OCI-LY7 (cell line): ENCODE data around the gene DOCK4. TPM values are rescaled to one million over a fixed set of nuclear protein-coding genes. Genes with fewer than 3 reads are reported as not detected.

Experiments used
- BruUV-seq: library from RNA; stranded (reverse); fragments of 400-500 nt; replicated peaks from 2 replicates; lab custom pipeline; 2021; lab: Mats Ljungman, UMichigan
- CTCF ChIA-PET: fragments of 300-600 bp; sonication (Branson Sonifier 250); formaldehyde crosslinking; loops from one replicate; lab custom pipeline; 2022; ENCODE audit warnings: antibody characterized with exemption; ENCODE audit not compliant: unreplicated experiment; lab: Charles Lee
- POLR2A ChIA-PET: fragments of 300-600 bp; sonication (Branson Sonifier 250); formaldehyde crosslinking; loops from one replicate; lab custom pipeline; 2022; ENCODE audit warnings: antibody characterized with exemption; lab: Charles Lee
- DNase-seq: peaks from one replicate; pipeline ENCODE4 v3.0.0-alpha.2; 2015; ENCODE audit warnings: low spot score
- H2AFZ ChIP-seq: fragments of 200-600 bp; sonication (generic), shearing (Covaris generic); 2 replicates; pipeline ENCODE4 v1.6.1; 2014; ENCODE audit warnings: mild to moderate bottlenecking, antibody characterized with exemption, low read length, moderate library complexity
- H3K27ac ChIP-seq: fragments of 200-600 bp; sonication (generic); 2 replicates; pipeline ENCODE4 v1.5.1; 2014; ENCODE audit warnings: mixed run types, low read depth, mild to moderate bottlenecking, moderate library complexity, low read length, inconsistent platforms; ENCODE audit not compliant: poor library complexity, severe bottlenecking
- H3K36me3 ChIP-seq: fragments of 200-600 bp; sonication (generic); 2 replicates; pipeline ENCODE4 v1.6.1; 2014; ENCODE audit warnings: mild to moderate bottlenecking, antibody characterized with exemption, low read length, moderate library complexity, mixed read lengths; ENCODE audit not compliant: insufficient read depth
- H3K4me1 ChIP-seq: fragments of 200-600 bp; sonication (generic); 2 replicates; pipeline ENCODE4 v1.5.1; 2014; ENCODE audit warnings: mild to moderate bottlenecking, low read length; ENCODE audit not compliant: insufficient read depth, poor library complexity, severe bottlenecking
- H3K4me2 ChIP-seq: fragments of 200-600 bp; sonication (generic); 2 replicates; pipeline ENCODE4 v1.6.1; 2014; ENCODE audit warnings: mild to moderate bottlenecking, low read length
- H3K4me3 ChIP-seq: fragments of 200-600 bp; sonication (generic); 2 replicates; pipeline ENCODE4 v1.5.1; 2014; ENCODE audit warnings: mild to moderate bottlenecking, low read depth, low read length; ENCODE audit not compliant: poor library complexity, severe bottlenecking
- H3K79me2 ChIP-seq: fragments of 200-600 bp; sonication (generic); 2 replicates; pipeline ENCODE4 v1.6.1; 2016; ENCODE audit warnings: low read depth, mild to moderate bottlenecking, low read length, moderate library complexity, mixed read lengths; ENCODE audit not compliant: insufficient read depth
- H3K9me2 ChIP-seq: fragments of 200-600 bp; sonication (generic); 2 replicates; pipeline ENCODE4 v1.6.1; 2016; ENCODE audit warnings: mild to moderate bottlenecking, low read length, mixed read lengths; ENCODE audit not compliant: insufficient read depth
- H3K9me3 ChIP-seq: fragments of 200-600 bp; sonication (generic); 2 replicates; pipeline ENCODE4 v1.6.1; 2014; ENCODE audit warnings: mild to moderate bottlenecking, mixed run types, low read length, mixed read lengths
- H4K20me1 ChIP-seq: fragments of 200-600 bp; sonication (generic); 2 replicates; pipeline ENCODE4 v1.6.1; 2014; ENCODE audit warnings: mild to moderate bottlenecking, antibody characterized with exemption, low read length, moderate library complexity, mixed read lengths; ENCODE audit not compliant: insufficient read depth
- CTCF ChIP-seq: fragments of 200-600 bp; sonication (generic); conservative IDR thresholded peaks from 2 replicates; pipeline ENCODE4 v1.5.1; 2014; ENCODE audit warnings: mild to moderate bottlenecking, antibody characterized with exemption, low read length, moderate library complexity, mixed read lengths
- EZH2phosphoT487 ChIP-seq: fragments of 200-600 bp; sonication (generic); IDR thresholded peaks from 2 replicates; pipeline ENCODE4 v1.6.1; 2018; ENCODE audit warnings: low read depth, borderline replicate concordance, mild to moderate bottlenecking, mixed run types, antibody characterized with exemption, low read length, moderate library complexity, mixed read lengths
- intact Hi-C: fragments of 100-400 bp; cut with micrococcal nuclease; formaldehyde crosslinking; loops from one replicate; pipeline ENCODE4 v1.10.0; 2022; ENCODE audit not compliant: unreplicated experiment
- total RNA-seq, 2 experiments: library from RNA; depleted of rRNA in 1 of 2; stranded (reverse); fragments of >200 nt in 1 of 2; shearing (Covaris generic) in 1 of 2; gene quantifications; 2 replicates each; pipeline ENCODE4 v1.2.3, GENCODE V29; 2014 to 2022

The DOCK4 gene
- total RNA-seq, 2 experiments from 2014 or later, result 0.91 to 4.9 TPM

GRCh38 chr7:112140600-112140999 is 65.6 kb downstream of the DOCK4 start:
- H3K79me2 ChIP-seq, result no peaks in the 10 kb centered on the region

GRCh38 chr7:112138938-112139337 is 67.3 kb downstream of the DOCK4 start:
- ChIA-PET CTCF (no interaction called here), POLR2A (interaction anchor here (0.8 kb wide), 1 partner anchor 18 kb away, joined by 3 read pairs; no protein-coding TSS in a partner anchor)
- DNase-seq, result no peak
- intact Hi-C loops, result no loop called here
- no peak overlapping the region for H3K27ac ChIP-seq
- no peak overlapping the region for H2AFZ ChIP-seq
- no peaks in the 10 kb centered on the region for H3K79me2 ChIP-seq
- no peak for TF ChIP-seq EZH2phosphoT487
- TF ChIP-seq CTCF, result no peak
- H3K9me3 ChIP-seq, result no peaks in the 10 kb centered on the region
- H3K4me3 ChIP-seq, result no peak overlapping the region
- no peak overlapping the region for H3K4me2 ChIP-seq
- H4K20me1 ChIP-seq, result no peaks in the 10 kb centered on the region
- no peaks in the 10 kb centered on the region for H3K36me3 ChIP-seq
- H3K4me1 ChIP-seq, result no peaks in the 10 kb centered on the region
- H3K9me2 ChIP-seq, result no peaks in the 10 kb centered on the region
- no TSS peak for BruUV-seq

More at GRCh38 chr7:112140600-112140999, 65.6 kb downstream of the DOCK4 start:
- H3K4me1 ChIP-seq, result no peaks in the 10 kb centered on the region
- no peak overlapping the region for H3K4me2 ChIP-seq
- H3K9me2 ChIP-seq, result no peaks in the 10 kb centered on the region
- ChIA-PET POLR2A (interaction anchor here (1.2 kb wide), 1 partner anchor 356 kb away, joined by 4 read pairs; no protein-coding TSS in a partner anchor), CTCF (no interaction called here)
- H3K9me3 ChIP-seq, result no peaks in the 10 kb centered on the region
- intact Hi-C loops, result no loop called here
- DNase-seq, result no peak
- H3K27ac ChIP-seq, result no peak overlapping the region
- no peaks in the 10 kb centered on the region for H4K20me1 ChIP-seq
- no peaks in the 10 kb centered on the region for H3K36me3 ChIP-seq
- H3K4me3 ChIP-seq, result no peak overlapping the region
- no TSS peak for BruUV-seq
- no peak for TF ChIP-seq EZH2phosphoT487
- TF ChIP-seq CTCF, result no peak
- no peak overlapping the region for H2AFZ ChIP-seq

GRCh38 chr7:112138325-112138852 is 67.8 kb downstream of the DOCK4 start:
- Histone ChIP-seq H3K4me2 (no peak overlapping the region), H3K4me1 (no peaks in the 10 kb centered on the region), H2AFZ (no peak overlapping the region), H3K27ac (no peak overlapping the region), H4K20me1 (no peaks in the 10 kb centered on the region), H3K79me2 (no peaks in the 10 kb centered on the region), H3K4me3 (no peak overlapping the region), H3K9me2 (no peaks in the 10 kb centered on the region), H3K9me3 (no peaks in the 10 kb centered on the region), H3K36me3 (no peaks in the 10 kb centered on the region)
- DNase-seq, result no peak
- intact Hi-C loops, result no loop called here
- CTCF ChIA-PET, result no interaction called here
- TF ChIP-seq CTCF, result no peak
- no peak for TF ChIP-seq EZH2phosphoT487
- POLR2A ChIA-PET, result no interaction called here
- BruUV-seq, result no TSS peak
